ENCODE measurements around the gene CARMIL3.

CARMIL3 gene

GRCh38 chr14:24117179-24117578, 65.4 kb downstream of the CARMIL3 start:
- DNase-seq (ENCODE audit: low read depth) = no peak

Data from stimulated activated CD8-positive, alpha-beta memory T cell treated with anti-CD3 and anti-CD28 coated beads, Interleukin-7, amount 100 ng/mL, for 24 hours (primary cell).